Stimulated activated CD8-positive, alpha-beta memory T cell treated with anti-CD3 and anti-CD28 coated beads, Interleukin-4, amount 100 ng/mL, for 1 hour (primary cell): ENCODE measurements around the gene TIGD3.
A peak's percentile ranks its signal among the peaks of the same experiment; 100 is the strongest.
"Not testable (repeated sequence)": the region's sequence is repeated elsewhere in the genome, so short reads cannot be mapped to it uniquely, and the experiment has no call there.

Experiments used
- DNase-seq, 2 donors: peaks; one replicate each; pipeline ENCODE4 v3.0.0-alpha.2; 2020; ENCODE audit warnings: low read depth in 2 of 2, low spot score in 1 of 2

TIGD3 gene

DNA sequence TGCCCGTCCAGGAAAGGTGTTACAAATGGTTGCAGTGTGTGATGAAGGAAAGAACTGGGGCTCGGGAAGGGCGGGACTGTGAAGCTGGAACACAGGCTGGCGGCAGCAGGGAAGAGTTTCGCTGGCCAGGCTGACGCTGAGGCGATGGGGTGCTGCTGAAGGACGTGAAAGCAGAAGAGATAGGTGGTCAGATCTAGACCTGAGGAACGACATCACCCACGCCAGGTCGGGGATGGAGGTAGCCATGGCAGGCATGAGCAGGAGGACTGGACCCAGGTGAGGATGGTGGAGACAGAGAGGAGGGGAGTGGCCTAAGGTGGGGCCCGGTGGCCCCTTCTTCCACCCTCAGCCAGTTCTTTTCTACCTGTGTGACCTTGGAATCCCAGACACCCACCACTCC is 30.7 kb upstream of the TIGD3 start:
- DNase-seq, result no peak

DNA sequence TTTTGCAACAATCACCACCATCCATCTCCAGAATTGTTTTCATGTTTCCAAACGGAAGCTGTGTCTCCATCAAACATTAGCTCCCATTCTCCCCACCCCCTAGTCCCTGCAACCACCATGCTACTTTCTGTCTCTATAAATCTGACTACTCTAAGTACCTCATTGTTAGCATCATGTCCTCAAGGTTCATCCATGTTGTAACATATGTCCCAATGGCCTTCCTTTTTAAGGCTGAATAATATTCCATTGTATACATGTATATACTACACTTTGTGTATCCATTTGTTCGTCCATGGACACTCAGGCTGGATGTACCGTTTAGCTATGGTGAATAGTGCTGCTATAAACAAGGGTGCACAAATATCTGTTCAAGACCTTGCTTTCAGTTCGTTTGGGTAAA is 29.1 kb upstream of the TIGD3 start:
- DNase-seq, result no peak

DNA sequence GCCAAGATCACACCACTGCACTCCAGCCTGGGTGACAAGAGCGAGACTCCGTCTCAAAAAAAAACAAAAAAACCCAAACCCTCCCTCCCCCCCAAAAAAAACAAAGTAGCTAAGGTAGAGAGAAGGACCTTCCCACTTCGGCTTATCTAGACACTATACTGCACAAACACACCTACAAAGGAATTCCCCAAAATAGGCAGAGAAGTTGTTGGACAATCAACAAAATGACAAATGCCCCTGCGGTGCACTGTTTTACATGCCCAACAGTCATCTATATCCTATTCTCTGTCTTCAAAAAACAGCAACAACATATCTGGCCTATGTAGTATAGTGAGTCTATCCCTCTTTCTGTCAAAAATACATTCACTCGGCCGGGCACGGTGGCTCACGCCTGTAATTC is 27.5 kb upstream of the TIGD3 start:
- no peak for DNase-seq

DNA sequence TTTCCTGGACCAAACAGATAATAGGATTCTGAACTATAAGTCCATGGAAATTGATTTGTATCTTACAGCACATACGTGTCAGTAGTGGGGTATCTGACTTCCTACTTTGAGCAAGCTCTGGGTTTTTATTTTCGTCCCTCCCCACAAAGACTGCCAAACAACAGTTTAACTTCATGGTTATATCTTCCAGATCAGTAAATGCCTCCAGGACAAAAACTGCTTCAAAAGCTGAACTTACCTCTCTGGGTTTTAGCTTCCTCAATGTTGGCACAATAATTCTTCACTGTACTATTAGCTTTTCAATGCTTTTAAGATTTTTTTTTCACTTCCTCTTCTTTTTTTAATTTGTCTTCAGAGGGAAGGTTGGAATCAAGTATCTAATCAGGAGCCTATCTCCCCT is 25.1 kb upstream of the TIGD3 start:
- DNase-seq, result no peak

DNA sequence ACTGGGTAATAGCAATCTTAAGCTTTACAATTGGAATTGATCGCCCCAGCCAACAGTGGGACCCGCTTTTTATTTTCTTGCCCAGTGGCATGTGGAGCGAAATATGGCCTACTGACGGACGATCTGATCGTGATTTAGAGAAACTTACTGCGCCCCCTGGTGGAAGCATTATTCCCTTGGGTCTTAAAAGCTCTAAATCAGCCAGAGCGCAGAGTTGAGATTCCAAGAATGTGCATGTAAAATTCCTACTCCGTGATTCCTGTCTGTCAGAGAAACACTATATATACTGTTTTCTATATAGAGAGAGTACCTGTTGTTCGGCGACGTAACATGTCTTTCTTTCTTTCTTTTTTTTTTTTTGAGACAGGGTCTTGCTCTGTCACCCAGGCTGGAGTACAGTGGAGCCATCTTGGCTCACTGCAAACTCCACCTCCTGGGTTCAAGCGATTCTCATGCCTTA is 24.6 kb upstream of the TIGD3 start:
- DNase-seq, result peak; percentile 75 to 84

DNA sequence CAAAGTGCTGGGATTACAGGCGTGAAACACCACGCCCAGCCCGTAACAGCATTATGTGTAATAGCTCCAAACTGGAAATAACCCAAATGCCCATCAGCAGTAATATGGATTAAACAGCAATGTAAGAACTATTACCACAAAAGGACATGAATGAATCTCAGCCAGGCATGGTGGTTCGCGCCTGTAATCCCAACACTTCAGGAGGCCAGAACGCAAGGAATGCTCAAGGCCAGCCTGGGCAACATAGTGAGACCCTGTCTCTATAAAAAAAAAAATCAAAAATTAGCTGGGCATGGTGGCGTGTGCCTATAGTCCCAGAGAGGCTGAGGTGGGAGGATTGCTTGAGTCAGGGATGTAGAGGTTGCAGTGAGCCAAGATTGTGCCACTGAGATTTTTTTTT is 24.0 kb upstream of the TIGD3 start:
- DNase-seq, result no peak

DNA sequence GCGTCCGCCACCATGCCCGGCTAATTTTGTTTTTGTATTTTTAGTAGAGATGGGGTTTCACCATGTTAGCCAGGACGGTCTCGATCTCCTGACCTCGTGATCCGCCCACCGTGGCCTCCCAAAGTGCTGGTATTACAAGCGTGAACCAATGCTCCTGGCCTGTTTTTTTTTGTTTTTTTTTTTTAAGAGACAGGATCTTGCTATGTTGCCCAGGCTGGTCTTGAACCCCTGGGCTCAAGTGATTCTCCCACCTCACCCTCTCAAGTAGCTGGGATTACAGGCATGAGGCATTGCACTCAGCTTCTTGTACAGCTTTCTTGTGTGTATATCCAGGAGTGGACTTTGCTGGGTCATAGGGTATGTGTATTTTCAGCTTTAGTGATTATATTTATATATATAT is 22.0 kb upstream of the TIGD3 start:
- DNase-seq, result not testable (repeated sequence)

DNA sequence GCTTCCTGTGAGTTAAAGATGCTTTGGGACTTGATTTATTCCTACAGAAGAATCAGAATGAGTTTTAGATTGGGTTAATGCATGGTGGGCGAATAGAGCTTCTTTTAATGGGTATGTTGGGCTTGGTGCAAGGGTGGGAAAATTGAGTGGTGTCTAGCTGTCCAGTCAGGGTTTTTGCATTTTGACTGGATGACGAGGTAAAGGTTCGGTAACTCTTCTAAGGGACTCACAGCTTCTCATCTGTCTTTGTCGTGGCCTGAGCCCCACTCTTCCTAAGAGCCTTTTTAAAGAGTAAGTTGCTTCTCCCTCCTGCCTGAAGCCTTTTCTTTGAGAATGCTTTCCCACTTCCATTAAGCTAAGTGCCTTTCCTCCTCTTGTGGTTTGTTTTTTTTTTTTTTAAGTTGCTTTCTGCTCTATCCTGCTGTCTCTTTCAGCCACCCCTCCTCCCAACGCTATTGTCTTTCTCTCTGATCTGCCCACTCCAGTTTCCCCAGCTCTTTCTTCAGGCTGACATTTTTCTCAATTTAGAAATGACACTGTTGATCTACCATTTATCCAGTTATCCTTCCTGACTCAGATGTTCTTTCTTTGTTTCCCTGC is 19.8 kb upstream of the TIGD3 start:
- DNase-seq, result no peak

DNA sequence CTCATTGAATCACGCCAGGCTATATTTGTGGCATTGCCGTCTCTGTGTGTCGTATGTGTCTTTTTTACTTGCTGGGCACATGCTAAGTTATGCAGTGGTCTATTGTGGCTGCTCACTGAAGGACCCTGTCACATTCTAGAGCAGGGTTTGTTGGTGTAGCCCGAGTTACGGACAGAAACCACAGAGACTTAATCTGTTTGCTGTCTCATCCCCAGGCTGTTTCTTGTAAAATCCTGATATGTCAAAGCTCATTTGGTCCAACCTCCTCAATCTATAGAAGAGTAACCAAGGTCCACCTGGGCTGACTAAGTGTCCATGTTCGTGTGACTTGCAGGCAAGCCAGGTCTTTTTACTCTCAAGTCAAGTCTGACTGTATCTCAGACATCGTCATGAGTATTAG is 15.9 kb upstream of the TIGD3 start:
- no peak for DNase-seq

DNA sequence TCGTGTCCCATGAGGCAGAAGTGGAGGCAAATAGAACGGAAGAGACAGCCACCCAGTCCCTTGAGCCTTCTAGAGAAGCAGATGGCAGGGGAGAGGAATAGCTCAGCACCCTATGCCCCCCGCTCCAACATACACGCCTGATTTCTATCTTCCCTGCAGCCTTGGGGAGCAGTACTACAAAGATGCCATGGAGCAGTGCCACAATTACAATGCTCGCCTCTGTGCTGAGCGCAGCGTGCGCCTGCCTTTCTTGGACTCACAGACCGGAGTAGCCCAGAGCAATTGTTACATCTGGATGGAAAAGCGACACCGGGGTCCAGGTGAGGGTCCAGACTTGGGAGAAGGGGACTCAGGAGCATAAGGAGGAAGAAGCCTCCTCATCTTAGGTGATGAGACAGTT is 14.3 kb upstream of the TIGD3 start:
- DNase-seq, result no peak

DNA sequence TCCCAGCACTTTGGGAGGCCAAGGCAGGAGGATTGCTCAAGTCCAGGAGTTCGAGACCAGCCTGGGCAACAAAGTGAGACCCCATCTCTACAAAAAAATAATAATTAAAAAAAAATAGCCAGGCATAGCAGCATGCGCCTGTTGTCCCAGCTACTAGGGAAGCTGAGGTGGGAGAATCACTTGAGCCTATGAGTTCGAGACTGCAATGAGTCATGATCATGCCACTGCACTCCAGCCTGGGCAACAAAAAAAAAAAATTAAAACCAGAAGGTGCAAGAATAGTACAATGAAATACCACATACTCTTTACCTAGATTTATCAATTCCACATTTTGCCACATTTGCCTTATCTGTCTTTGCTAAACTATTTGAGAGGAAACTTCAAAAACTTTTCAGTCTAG is 12.7 kb upstream of the TIGD3 start:
- no peak for DNase-seq

DNA sequence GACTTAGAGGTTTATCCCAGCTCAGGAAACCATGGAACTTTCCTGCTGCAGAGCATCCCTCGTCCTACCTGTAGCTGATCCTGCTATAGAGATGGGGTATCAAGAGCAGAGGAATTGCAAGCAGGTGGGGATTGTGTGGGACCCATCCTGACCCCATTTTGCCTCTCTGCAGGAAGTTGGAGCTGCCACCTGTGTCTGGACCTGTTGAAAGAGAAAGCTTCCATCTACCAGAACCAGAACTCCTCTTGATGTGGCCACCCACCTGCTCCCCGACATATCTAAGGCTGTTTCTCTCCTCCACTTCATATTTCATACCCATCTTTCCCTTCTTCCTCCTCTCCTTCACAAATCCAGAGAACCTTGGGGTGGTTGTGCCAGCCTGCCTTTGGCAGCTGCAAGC is 3.0 kb upstream of the TIGD3 start:
- DNase-seq, result no peak

DNA sequence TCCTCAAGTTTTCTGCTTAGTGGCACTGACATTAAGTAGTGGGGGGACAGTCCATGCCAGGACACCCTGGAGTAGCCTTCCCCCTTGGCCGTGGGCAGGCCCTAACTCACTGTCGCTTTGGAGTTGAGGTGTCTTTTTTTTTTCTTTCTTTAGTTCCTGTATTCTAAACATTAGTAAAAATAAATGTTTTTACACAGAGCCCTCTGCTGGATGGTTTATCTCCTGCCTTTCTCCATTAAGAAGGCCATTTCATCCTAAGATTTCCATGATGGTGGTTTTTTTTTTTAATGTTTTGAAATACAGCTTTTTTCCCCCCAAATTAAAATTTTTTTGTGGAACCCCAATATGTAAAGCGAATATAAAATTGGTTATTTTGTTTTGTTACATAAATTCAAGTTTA is 1.8 kb upstream of the TIGD3 start:
- DNase-seq, result no peak

DNA sequence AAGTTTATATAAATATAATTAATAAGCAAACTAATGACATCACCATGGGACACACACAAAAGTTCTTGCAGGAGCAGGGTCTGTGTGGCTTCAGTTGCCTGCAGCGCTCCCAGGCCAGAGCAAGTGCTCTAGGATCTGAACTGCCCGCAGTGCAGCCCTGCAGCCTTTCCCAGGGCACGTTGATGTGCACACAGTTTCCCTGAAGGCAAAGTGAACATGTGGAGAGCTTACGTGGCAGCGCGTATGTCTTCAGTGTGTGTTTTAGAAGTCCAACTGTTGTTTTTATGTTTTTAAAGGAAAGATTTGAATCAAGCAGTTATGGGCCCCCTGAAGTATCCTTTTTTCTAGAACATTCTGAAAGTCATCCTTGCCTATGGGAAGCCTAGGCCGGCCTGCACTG is 1.2 kb upstream of the TIGD3 start:
- no peak for DNase-seq

DNA sequence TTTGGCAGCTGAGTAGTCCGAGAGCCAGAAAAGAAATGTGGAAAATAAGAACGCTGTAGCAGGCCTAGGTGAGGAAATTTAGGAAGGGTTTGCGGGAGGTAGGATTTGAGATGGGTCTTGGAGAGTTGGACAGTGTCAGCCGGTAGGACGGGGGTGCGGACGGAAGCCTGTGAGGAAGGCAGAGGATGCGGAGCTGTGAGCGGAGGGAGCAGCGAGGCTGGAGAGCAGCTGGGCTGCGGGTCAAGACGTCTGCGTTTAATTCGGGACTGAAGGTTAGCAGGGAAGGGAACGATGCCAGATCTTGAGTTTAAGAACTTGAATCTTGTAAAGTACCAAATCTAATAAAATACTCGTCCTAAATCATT is 669 bp upstream of the TIGD3 start:
- no peak for DNase-seq

DNA sequence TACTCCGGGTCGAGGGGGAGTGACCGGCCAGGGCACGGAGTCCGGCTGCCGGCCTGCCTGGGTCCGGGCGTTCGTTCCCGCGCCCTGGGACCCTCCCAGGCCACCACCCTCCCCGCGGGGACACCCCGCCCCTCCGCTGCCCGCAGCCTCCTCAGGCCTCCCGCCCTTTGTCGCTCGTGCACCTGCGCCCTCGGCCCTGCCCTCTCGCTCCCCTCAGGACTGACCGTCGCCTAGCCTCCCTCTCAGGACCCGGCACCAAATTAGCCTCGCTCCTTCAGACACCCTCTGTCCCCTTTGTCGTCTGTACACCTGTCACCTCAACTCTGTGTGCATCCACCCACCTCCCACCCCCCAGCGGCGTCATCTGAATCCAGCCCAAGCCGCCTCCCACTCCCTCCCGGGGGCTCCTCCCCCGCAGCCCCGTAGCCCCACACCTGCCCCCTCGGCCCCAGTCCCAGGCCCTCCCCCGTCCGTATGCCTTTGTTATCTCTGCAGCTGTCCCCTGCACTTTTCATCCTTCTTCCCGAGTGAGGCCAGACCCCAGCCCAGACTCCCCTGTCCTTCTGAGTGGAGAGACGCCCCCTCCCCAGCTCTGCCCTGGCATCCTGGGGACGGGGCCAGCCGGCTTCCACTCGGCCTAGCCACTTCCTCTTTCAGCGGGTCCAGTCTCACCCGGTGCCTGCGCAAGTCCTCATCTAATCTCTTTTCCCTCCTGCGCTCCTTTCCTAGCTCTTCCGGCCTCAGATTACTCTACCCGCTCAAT is 643 bp downstream of the TIGD3 start:
- peak in 1 of 2 donors; percentile 19 for DNase-seq

DNA sequence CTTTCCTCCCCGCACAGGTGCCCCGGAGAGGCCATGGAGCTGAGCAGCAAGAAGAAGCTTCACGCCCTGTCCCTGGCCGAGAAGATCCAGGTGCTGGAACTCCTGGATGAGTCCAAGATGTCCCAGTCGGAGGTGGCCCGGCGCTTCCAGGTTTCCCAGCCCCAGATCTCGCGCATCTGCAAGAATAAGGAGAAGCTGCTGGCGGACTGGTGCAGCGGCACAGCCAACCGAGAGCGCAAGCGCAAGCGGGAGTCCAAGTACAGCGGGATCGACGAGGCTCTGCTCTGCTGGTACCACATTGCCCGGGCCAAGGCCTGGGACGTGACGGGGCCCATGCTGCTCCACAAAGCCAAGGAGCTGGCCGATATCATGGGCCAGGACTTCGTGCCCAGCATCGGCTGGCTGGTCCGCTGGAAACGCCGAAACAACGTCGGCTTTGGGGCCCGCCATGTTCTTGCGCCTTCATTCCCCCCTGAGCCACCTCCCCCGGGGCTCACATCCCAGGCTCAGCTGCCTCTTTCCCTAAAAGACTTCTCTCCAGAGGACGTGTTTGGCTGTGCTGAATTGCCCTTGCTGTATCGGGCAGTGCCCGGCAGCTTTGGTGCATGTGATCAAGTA is 1.3 kb downstream of the TIGD3 start:
- no peak for DNase-seq

DNA sequence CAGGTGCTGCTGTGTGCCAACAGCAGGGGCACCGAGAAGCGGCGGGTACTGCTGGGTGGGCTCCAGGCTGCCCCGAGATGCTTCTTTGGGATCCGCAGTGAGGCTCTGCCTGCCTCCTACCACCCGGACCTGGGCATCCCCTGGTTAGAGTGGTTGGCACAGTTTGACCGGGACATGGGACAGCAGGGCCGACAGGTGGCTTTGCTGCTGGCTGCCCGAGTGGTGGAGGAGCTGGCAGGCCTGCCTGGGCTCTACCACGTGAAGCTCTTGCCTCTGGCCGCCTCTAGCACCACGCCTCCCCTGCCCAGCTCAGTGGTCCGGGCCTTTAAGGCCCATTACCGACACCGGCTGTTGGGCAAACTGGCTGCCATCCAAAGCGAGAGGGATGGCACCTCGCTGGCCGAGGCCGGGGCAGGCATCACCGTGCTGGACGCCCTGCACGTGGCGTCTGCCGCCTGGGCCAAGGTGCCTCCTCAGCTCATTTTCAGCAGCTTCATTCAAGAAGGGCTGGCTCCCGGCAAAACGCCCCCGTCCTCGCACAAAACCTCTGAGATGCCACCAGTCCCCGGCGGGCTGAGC is 1.9 kb downstream of the TIGD3 start:
- no peak for DNase-seq

DNA sequence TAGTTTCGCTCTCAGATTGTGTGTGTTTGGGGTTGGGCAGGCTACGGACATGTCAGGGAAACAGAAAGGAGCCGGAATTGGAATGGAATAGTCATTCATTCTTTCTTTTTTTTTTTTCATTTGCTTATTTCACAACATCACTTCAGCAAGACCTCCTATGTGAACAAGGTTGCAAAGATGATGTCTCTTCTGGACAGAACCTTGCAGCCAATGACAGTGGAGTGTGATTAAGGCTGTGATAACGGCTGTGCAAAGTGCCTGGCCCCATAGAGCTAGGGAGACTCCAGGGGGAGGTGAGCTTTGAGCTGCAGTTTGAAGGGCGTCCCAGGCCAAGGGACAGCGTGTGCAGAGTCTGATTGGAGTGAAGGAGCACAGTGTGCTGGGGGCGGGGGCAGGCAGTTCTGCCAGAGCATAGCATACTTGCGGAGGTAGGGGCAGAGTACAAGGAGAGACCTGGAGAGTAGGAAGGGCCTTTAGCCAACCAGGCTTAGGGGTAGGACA is 3.4 kb downstream of the TIGD3 start:
- no peak for DNase-seq

DNA sequence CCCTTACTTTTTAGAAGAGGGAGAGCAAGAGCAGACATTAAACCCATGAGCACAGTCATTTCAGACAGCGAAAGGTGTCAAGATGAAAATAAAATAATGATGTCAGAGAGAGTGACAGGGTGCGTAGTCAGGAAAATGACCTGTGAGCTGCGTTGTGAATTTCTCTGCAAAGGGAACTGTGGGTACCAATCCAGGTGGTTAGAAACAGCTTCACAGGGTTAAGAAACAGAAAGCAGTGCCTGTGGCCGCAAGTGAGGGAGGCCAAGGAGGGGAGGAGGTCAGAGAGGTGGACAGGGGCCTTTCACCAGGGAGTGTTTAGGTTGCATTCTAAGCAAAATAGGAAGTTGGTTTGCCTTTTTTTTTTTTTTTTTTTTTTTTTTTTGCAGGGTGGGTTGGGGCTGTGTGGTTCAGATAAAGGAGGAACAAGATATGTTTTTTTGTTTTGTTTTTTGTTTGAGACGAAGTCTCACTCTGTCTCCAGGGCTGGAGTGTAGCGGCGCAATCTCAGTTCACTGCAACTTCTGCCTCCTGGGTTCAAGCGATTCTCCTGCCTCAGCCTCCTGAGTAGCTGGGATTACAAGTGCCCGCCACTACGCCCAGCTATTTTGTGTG is 7.9 kb downstream of the TIGD3 start:
- no peak for DNase-seq

DNA sequence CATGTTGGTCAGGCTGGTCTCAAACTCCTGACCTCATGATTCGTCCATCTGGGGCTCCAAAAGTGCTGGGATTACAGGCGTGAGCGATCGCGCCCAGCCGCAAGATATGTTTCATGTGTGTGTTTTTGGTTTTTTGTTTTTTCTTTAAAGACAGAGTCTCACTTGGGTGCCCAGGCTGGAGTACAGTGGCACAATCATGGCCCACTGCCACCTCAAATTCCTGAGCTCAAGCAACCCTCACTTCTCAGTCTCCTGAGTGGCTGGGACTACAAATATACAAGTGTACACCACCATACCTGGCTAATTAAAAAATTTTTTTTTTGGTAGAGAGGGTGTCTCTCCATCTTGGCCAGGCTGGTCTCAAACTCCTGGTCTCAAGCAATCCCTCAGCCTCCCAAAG is 8.4 kb downstream of the TIGD3 start:
- no peak for DNase-seq

DNA sequence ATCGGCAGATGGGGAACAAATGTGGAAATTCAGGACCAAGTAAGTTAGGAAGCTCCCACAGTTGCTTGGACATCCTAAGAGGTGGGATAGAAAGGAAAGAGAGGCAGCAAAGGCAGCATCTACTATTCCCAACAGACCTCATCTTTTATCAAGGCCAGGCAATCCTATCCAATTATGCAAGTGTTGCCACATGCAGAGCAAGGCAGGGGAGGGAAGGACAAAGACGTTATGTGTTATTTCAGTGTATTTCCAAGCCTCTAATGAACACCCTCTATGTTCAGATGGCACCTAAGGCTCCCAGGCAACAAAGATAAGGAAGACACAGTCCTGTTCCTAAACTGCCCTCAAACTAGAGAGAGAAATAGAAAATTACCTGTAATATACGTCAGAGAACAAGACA is 9.2 kb downstream of the TIGD3 start:
- DNase-seq, result no peak
